GM12875 (cell line): Measurements from ENCODE around the gene FBXL13.
"Not testable (repeated sequence)": the region's sequence is repeated elsewhere in the genome, so short reads cannot be mapped to it uniquely, and the experiment has no call there.

ENCODE experiments used
- H3K4me3 ChIP-seq: one replicate; pipeline ENCODE4 v1.5.1; 2011; ENCODE audit warnings: low read depth, low read length, control low read depth
- TF ChIP-seq, protein P1 (sequence below): IDR thresholded peaks from 2 replicates; pipeline ENCODE4 v1.5.1; 2011; ENCODE audit warnings: low read depth, mild to moderate bottlenecking, control low read depth, inconsistent platforms, low read length, moderate library complexity, borderline replicate concordance; ENCODE audit not compliant: insufficient read depth

FBXL13 gene

DNA sequence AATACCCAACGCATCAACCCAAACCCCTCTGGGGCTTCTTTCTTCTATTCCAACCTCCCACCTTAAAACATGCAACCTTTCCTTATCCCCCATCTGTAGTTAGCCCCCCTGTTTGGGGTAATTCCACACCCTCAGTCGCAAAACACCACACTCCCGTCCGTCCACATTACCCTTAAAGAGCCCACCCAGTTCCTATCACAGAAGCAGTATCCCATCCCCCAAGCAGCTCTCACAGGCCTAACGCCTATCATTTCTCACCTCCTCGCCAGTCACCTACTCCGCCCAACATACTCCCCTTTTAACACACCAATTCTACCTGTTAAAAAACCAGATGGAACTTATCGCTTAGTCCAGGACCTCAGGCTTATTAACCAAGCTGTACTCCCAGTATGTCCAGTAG, 98.1 kb downstream of the FBXL13 start:
- TF ChIP-seq, protein P1, sequence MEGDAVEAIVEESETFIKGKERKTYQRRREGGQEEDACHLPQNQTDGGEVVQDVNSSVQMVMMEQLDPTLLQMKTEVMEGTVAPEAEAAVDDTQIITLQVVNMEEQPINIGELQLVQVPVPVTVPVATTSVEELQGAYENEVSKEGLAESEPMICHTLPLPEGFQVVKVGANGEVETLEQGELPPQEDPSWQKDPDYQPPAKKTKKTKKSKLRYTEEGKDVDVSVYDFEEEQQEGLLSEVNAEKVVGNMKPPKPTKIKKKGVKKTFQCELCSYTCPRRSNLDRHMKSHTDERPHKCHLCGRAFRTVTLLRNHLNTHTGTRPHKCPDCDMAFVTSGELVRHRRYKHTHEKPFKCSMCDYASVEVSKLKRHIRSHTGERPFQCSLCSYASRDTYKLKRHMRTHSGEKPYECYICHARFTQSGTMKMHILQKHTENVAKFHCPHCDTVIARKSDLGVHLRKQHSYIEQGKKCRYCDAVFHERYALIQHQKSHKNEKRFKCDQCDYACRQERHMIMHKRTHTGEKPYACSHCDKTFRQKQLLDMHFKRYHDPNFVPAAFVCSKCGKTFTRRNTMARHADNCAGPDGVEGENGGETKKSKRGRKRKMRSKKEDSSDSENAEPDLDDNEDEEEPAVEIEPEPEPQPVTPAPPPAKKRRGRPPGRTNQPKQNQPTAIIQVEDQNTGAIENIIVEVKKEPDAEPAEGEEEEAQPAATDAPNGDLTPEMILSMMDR: no peak

GRCh38 chr7:102975854-102976253, 98.7 kb downstream of the FBXL13 start:
- TF ChIP-seq, protein P1: no peak

More for the DNA sequence above, 98.1 kb downstream of the FBXL13 start:
- H3K4me3 ChIP-seq: no peak overlapping the region

DNA sequence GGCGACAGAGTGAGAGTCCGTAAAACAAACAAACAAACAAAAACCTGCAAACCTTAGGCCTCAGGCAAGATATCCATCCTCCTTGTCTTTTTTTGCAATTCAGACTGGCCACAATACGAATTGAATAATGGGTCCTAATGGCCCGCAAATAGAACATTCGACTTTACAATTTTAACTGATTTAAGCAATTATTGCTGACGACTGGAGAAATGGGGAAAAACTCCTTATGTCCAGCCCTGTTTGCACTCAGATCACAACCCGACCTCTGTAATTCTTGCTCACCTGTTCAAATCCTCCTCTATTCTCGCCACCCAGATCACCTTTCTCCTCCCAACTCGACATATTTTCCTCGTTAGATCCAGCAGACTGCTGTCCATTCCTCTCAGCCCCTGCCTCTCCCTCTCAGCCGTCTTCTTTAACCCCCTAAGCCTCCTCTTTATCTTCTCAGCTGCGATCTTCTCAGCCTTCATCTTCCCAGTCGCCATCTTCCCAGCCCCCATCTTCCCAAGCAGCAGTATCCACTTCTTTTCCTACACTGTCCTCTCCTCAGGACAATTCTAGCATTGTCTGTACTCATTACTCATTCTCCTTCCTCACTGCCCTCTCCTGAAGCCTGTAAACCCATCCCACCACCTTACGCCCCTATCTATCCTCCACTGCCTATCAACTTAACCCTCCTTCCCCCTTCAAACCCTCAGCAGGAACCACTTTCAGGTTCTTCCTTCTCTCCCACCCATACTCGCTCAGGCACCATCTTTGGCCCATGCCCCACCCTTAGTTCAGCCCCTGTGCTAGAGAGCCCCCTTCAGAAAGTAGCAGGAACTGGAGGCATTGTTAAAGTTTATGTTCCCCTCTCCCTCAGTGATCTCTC, 100.0 kb downstream of the FBXL13 start:
- TF ChIP-seq, protein P1: peak; percentile 30; the same call in 1 of the 2 replicates
- no peak overlapping the region for H3K4me3 ChIP-seq

More at GRCh38 chr7:102975854-102976253, 98.7 kb downstream of the FBXL13 start:
- no peak overlapping the region for H3K4me3 ChIP-seq

GRCh38 chr7:102973096-102973802, 101.3 kb downstream of the FBXL13 start:
- H3K4me3 ChIP-seq: no peak overlapping the region
- TF ChIP-seq, protein P1: no peak

DNA sequence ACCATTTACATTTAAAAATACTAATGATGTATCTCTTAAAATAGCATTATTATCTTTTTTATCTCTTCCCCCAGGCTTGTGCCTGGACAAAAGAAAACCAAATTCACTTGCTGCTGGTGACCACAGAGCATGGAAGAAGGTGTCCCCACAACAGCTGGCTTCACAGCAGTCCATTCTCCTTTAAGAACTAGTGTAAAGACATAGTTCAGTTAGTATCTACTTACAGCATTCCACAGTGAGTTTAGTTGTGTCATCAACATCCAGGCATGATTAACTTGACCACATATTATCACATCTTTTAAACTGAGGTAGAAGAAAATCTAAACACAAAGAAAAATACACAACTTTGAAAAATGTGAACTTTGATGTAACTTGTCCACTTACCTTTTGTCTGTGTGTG, 106.8 kb downstream of the FBXL13 start:
- TF ChIP-seq, protein P1: no peak
- no peak overlapping the region for H3K4me3 ChIP-seq

GRCh38 chr7:102966465-102966864, 108.1 kb downstream of the FBXL13 start:
- TF ChIP-seq, protein P1: no peak

GRCh38 chr7:102961993-102962392, 112.6 kb downstream of the FBXL13 start:
- H3K4me3 ChIP-seq: not testable (repeated sequence)

More at GRCh38 chr7:102966465-102966864, 108.1 kb downstream of the FBXL13 start:
- no peak overlapping the region for H3K4me3 ChIP-seq

- not testable (repeated sequence) for H3K4me3 ChIP-seq
Measured at GRCh38 chr7:102958004-102958403, 116.6 kb downstream of the FBXL13 start.

DNA sequence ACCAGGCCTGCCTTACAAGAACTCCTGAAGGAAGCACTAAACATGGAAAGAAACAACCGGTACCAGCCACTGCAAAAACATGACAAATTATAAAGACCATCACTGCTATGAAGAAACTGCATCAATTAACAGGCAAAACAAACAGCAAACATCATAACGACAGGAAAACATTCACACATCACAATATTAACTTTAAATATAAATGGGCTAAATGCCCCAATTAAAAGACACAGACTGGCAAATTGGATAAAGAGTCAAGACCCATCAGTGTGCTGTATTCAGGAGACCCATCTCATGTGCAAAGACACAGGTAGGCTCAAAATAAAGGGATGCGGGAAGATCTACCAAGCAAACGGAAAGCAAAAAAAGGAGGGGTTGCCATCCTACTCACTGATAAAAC, 120.2 kb downstream of the FBXL13 start:
- not testable (repeated sequence) for H3K4me3 ChIP-seq
